NOMO-1 treated with DMSO at 0.1 percent for 48 hours (cell line): ENCODE measurements around the gene LCP2.
A peak's percentile ranks its signal among the peaks of the same experiment; 100 is the strongest.

Source experiments
- DNase-seq: peaks from one replicate; lab custom pipeline; 2025; ENCODE audit not compliant: unreplicated experiment; lab: John Stamatoyannopoulos, UW

Gene LCP2

GRCh38 chr5:170297589-170298462 lies at the start of gene LCP2:
Gene LCP2 (minus strand): TSS chr5:170297777. CDS start chr5:170297611, 166 bp downstream.
- DNase-seq: peak; percentile 76

DNA sequence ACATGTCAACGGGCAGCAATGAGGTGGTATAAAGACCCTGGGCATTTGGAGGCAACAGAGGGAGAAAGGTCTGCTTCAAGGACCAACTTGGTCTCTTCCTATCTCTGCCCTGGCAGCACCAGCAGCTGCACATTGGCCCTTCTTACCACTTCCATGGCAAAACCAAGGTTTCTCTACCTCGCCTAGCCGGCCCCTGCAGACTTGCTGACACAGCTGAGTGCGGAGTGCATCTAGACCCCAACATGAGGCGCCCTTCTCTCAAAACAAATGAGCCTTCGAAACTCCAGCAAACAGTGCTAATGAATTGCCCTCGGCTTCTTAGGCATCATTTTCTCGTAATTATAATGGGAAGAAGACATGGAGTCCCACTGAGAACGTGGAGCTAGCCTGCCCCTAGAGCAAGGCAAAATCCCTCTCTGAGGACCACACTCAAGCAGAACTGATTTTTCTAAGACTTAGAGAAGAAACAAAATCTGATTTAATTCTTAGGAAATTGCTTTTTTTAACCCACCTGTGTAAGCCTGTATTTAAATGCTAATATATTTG lies 49.5 kb upstream of the LCP2 start:
- DNase-seq: no peak

DNA sequence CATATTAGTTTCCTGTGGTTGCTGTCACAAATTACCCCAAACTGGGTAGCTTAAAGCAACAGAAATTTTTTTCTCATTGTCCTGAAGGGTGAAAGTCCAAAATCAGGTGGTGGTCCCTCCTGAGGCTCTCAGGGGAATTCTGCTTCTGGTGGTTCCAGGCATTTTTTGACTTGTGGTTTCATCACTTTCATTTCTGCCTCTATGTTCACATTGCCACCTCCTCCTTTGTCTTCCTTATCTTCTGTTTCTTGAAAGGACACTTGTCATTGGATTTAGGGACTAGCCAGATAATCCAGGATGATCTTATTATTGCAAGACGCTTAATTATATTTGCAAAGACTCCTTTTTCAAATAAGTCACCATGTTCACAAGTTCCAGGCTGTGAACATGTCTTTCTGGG lies 48.4 kb upstream of the LCP2 start:
- no peak for DNase-seq

GRCh38 chr5:170343177-170343576 lies 45.6 kb upstream of the LCP2 start:
- DNase-seq: no peak

GRCh38 chr5:170342153-170342725 lies 44.7 kb upstream of the LCP2 start:
- DNase-seq: no peak

- DNase-seq: no peak
Observed at GRCh38 chr5:170341545-170341944, 44.0 kb upstream of the LCP2 start.

DNA sequence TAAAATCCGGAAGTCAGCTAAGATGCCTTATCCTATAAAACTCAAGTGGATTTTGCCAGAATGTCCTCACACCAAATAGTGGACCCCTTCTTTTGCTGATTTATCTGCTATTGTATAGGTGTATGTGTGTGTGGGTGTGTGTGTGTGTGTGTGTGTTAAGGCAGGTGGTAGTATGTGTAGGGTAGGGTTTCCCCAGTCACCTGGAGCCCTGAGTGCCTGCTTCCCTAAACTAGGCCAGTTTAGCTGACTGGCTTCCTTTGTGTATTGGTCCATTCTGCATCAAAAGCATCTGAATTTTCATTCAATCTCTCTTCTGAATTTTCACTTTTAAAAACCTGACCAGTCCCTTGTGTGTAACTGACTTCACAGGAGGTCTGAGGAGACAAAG lies 42.2 kb upstream of the LCP2 start:
- no peak for DNase-seq

- DNase-seq: peak; percentile 50
Observed at GRCh38 chr5:170338933-170339779, 41.6 kb upstream of the LCP2 start.

DNA sequence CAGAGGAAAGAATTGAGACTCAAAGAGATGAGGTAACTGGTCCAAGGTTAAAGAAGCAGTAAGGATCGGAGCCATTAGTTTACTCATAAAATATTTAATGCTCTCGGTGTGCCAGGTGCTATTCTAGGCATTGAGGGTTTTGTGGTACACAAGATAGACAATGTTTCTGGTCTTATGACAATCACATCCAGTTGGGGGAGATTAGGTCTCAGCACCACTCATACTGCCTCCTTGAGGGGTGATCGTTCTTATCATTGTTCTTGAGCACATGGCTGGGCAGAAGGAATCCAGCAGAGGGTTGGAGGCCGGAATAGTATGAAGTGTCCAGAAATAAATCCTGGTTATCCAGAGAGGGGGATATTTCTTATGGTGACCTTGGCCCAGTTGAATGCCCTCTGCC lies 40.7 kb upstream of the LCP2 start:
- DNase-seq: no peak

GRCh38 chr5:170337045-170337733 lies 39.6 kb upstream of the LCP2 start:
- DNase-seq: no peak

DNA sequence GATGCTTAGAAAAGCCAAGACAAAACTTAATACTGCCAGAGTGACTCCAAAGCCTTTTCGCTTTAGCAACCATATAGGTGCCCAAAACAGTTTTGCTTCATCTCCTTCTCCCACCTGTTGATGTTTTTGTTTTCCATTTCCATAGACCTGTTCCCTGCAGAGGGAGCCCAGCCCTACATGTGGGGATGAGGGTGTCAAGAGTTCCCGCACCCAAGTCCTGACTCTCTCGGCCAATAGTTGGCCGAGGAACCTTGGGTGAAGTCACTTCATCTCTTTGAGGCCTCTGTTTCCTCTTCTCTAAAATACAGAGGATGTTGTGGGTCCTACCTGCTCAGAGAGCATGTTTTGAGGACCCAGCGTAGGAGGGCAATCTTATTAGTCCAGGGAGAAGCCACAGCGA lies 38.5 kb upstream of the LCP2 start:
- no peak for DNase-seq

DNA sequence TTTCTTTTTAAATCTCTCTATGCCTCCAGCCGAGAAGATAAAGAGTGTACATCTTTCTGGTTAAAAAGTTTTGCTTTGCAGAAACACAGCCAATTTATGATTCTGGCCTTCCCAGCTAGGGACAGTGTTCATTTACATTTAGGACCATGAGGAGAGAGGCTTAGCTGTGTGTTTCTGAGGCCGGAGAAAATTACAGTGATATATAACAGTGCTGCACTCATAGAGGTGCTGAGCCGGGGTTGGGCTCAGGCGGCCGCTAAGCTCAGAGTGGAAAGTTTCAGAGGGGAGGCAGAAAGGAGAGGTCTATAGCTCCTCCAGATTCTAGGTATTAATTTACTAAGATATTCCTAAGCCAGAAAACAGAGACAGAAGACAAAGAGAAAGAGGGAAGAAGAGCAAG lies 37.0 kb upstream of the LCP2 start:
- DNase-seq: no peak

- peak; percentile 47 for DNase-seq
Observed at GRCh38 chr5:170333161-170333910, 35.8 kb upstream of the LCP2 start.

DNA sequence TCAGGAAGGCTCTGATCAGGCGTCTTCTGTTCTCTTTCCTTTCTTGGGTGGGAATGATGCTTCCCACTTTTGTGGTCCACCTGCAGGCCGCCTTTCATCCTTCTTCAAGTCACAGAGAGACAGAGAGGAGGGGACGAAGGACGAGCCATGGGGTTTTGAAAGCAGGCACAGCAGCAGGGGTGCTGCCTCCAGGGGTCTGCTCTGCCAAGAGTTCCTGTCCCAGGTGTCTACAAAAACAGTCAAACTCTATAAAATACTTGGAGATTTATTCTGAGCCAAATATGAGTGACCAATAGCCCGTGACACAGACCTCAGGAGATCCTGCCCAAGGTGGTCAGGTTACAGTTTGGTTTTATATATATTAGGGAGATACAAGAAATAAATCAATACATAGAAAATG lies 34.5 kb upstream of the LCP2 start:
- DNase-seq: no peak

GRCh38 chr5:170330568-170331054 lies 33.0 kb upstream of the LCP2 start:
- peak; percentile 56 for DNase-seq

DNA sequence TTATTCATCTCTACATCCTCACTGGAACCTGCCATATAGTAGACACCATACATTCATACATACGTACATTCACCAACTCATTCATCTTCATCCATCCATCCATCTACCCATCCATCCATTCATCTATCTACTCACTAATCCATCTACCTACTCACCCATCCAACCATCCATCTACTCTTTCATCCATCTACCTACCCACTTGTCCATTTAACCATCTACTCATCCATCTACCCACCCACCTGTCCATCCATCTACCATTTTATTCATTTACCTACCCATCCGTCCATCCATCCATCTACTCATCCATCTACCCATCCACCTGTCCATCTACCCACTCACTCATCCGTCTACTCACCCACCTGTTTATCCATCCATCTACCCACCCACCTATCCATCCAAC lies 31.9 kb upstream of the LCP2 start:
- DNase-seq: no peak

GRCh38 chr5:170327829-170328228 lies 30.3 kb upstream of the LCP2 start:
- no peak for DNase-seq

DNA sequence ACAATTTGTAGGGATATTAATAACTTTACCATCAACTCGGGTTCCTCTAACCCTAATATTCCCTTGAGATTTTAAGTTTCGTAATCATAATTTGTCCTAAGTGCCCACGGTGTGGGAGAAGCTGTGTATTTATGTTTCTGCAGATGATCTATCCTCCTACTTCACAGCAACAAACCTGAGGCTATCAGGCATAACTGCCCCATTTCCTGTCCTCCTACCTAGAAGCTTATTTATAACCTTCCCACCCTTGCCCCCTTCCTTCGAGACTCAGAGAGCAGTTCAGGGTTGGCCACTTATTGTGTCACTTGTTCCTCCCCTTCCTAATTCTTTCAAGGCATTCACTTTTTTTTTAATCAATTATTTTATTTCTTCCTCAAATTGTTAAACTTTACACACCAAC lies 29.6 kb upstream of the LCP2 start:
- DNase-seq: no peak

DNA sequence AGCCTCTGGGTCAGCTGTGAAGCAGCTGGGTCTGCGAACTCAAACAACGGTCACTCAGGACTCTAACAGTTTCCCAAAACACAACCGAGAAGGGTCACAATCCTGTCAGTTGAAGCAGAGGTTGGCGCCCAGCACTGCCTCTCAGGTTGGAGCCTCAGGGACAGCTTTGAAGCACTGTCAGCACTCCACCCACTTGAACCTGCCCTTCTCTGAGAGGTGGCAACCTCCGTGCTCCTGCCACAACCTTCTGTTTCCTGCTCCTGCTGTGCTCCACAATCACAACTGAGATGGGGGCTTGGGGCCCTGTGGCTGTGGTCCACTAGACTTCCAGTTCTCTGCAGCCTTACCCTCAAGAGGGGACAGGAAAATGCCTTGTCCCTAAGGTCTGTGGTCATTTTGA lies 21.7 kb upstream of the LCP2 start:
- DNase-seq: no peak

DNA sequence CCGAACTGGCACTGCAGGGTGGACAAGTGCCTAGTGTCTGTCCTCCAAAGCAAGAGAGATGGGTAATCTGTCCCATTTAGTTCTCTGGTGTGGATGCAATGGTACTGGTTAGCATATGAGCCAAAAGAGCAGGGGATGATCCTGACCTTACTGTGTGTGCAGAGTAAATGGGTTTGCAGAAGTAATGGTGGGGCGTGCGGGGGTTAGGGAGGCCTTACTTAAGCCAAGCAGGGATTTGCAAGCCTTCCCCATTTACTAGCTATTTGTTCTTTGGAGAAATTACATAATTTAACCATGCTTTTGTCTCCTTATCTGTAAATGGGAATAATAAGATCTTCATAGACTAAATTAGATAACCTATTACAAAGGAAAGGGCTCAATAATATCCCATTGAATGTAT lies 19.9 kb upstream of the LCP2 start:
- no peak for DNase-seq
